Lower lobe of right lung (tissue), 2 donors: ENCODE results near the gene RNASEH2A. TPM values are rescaled to one million over a fixed set of nuclear protein-coding genes. Genes with fewer than 3 reads are reported as not detected.

Experiments
- ATAC-seq, 2 donors: fragments of 200-7000 bp; cut with Tn5 transposase; one replicate each; pipeline ENCODE4 v1.9.1; 2020 to 2022; ENCODE audit warnings: mild to moderate bottlenecking in 2 of 2, moderate library complexity in 2 of 2
- DNase-seq: peaks from one replicate; pipeline ENCODE4 v3.0.0-alpha.2; 2020
- H3K27ac ChIP-seq: fragments of 200-600 bp; one replicate; pipeline ENCODE4 v1.8.0; 2022
- H3K27me3 ChIP-seq: fragments of 200-600 bp; one replicate; pipeline ENCODE4 v1.8.0; 2022; ENCODE audit warnings: low read depth
- H3K36me3 ChIP-seq: fragments of 200-600 bp; one replicate; pipeline ENCODE4 v1.8.0; 2022; ENCODE audit warnings: mild to moderate bottlenecking
- H3K4me1 ChIP-seq: fragments of 200-600 bp; one replicate; pipeline ENCODE4 v1.8.0; 2022
- H3K4me3 ChIP-seq: fragments of 200-600 bp; one replicate; pipeline ENCODE4 v1.8.0; 2022; ENCODE audit warnings: mild to moderate bottlenecking
- H3K9me3 ChIP-seq: fragments of 200-600 bp; one replicate; pipeline ENCODE4 v1.8.0; 2022
- intact Hi-C: fragments of 100-400 bp; cut with DNase I; formaldehyde crosslinking; loops from one replicate; pipeline ENCODE4 v1.11.0; 2022
- total RNA-seq: library from RNA; stranded (reverse); fragmentation: NEBNext Ultra II Directional; extraction: Animal tissue kit (Norgen Biotek cat#: 25700); gene quantifications from one replicate; pipeline ENCODE4 v1.2.1, GENCODE V29; 2021
- TF ChIP-seq, protein P1 (sequence below): fragments of 200-600 bp; IDR thresholded peaks from one replicate; pipeline ENCODE4 v1.8.0; 2022; ENCODE audit warnings: antibody characterized with exemption, mild to moderate bottlenecking
- donor health status: DM: no; HTN: yes; CAD: no; lungs with severe emphysema.

The RNASEH2A gene
- total RNA-seq, 1 donor from 2014 or later = 10.9 TPM

- intact Hi-C loops = no loop called here
- Histone ChIP-seq H3K4me1 (peaks cover 45% of the 10 kb centered on the region), H3K27me3 (no peaks in the 10 kb centered on the region), H3K9me3 (no peaks in the 10 kb centered on the region), H3K27ac (peak overlapping the region; percentile 99), H3K36me3 (peaks cover 5% of the 10 kb centered on the region), H3K4me3 (peak overlapping the region; percentile 95)
- peak; percentile 90 for DNase-seq
- ATAC-seq = no peak
- TF ChIP-seq, protein P1, sequence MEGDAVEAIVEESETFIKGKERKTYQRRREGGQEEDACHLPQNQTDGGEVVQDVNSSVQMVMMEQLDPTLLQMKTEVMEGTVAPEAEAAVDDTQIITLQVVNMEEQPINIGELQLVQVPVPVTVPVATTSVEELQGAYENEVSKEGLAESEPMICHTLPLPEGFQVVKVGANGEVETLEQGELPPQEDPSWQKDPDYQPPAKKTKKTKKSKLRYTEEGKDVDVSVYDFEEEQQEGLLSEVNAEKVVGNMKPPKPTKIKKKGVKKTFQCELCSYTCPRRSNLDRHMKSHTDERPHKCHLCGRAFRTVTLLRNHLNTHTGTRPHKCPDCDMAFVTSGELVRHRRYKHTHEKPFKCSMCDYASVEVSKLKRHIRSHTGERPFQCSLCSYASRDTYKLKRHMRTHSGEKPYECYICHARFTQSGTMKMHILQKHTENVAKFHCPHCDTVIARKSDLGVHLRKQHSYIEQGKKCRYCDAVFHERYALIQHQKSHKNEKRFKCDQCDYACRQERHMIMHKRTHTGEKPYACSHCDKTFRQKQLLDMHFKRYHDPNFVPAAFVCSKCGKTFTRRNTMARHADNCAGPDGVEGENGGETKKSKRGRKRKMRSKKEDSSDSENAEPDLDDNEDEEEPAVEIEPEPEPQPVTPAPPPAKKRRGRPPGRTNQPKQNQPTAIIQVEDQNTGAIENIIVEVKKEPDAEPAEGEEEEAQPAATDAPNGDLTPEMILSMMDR = no peak
Observed at GRCh38 chr19:12792051-12792852, 14.1 kb upstream of the RNASEH2A start.

GRCh38 chr19:12792853-12793289 is 13.5 kb upstream of the RNASEH2A start:
- ATAC-seq = no peak
- intact Hi-C loops = no loop called here
- peaks cover 5% of the 10 kb centered on the region for H3K36me3 ChIP-seq

GRCh38 chr19:12793290-12794195 is 12.8 kb upstream of the RNASEH2A start:
- intact Hi-C loops = no loop called here
- TF ChIP-seq, protein P1 = no peak
- ATAC-seq (peak; percentile 54 to 61), DNase-seq (peak; percentile 94)
- Histone ChIP-seq H3K27me3 (no peaks in the 10 kb centered on the region), H3K4me1 (peaks cover 32% of the 10 kb centered on the region), H3K9me3 (no peaks in the 10 kb centered on the region), H3K27ac (peak overlapping the region; percentile 99), H3K36me3 (peaks cover 5% of the 10 kb centered on the region), H3K4me3 (peak overlapping the region; percentile 95)

More at GRCh38 chr19:12792853-12793289, 13.5 kb upstream of the RNASEH2A start:
- Histone ChIP-seq H3K4me1 (peaks cover 39% of the 10 kb centered on the region), H3K27ac (peak overlapping the region; percentile 99), H3K4me3 (peak overlapping the region; percentile 95), H3K9me3 (no peaks in the 10 kb centered on the region), H3K27me3 (no peaks in the 10 kb centered on the region)
- no peak for DNase-seq
- TF ChIP-seq, protein P1 = no peak

- Histone ChIP-seq H3K9me3 (no peaks in the 10 kb centered on the region), H3K4me1 (peaks cover 24% of the 10 kb centered on the region), H3K27ac (peak overlapping the region; percentile 99), H3K4me3 (peak overlapping the region; percentile 95), H3K27me3 (no peaks in the 10 kb centered on the region), H3K36me3 (peaks cover 13% of the 10 kb centered on the region)
- intact Hi-C loops = no loop called here
- no peak for DNase-seq
- ATAC-seq = no peak
- TF ChIP-seq, protein P1 = no peak
Observed at GRCh38 chr19:12794196-12794941, 12.0 kb upstream of the RNASEH2A start.

- H3K27me3 ChIP-seq = no peaks in the 10 kb centered on the region
- H3K36me3 ChIP-seq = peaks cover 19% of the 10 kb centered on the region
- H3K4me1 ChIP-seq = peaks cover 25% of the 10 kb centered on the region
- intact Hi-C loops = no loop called here
- H3K9me3 ChIP-seq = no peaks in the 10 kb centered on the region
- peak overlapping the region; percentile 99 for H3K27ac ChIP-seq
- no peak for DNase-seq
- TF ChIP-seq, protein P1 = no peak
- ATAC-seq = no peak
- H3K4me3 ChIP-seq = no peak overlapping the region
Observed at GRCh38 chr19:12794971-12795381, 11.4 kb upstream of the RNASEH2A start.
